Measurements from ENCODE around the gene ZNF397. TPM values are rescaled to one million over a fixed set of nuclear protein-coding genes. Genes with fewer than 3 reads are reported as not detected.

ZNF397 gene
- total RNA-seq, 1 donor from 2014 or later = 8.0 TPM

GRCh38 chr18:35252466-35252865, 11.6 kb downstream of the ZNF397 start:
- Histone ChIP-seq H3K36me3 (ENCODE audit: insufficient read depth, low read length) (peaks cover 15% of the 10 kb centered on the region), H3K4me2 (ENCODE audit: low read length) (no peak overlapping the region), H3K4me1 (ENCODE audit: insufficient read depth, low read length) (no peaks in the 10 kb centered on the region), H3K4me3 (ENCODE audit: insufficient read depth, low read depth, low read length) (no peak overlapping the region), H2AFZ (ENCODE audit: low read depth, low read length) (no peak overlapping the region), H3K27ac (ENCODE audit: low read depth, low read length) (no peak overlapping the region), H3K9me3 (ENCODE audit: insufficient read depth, low read depth, low read length) (peaks cover 42% of the 10 kb centered on the region), H3K27me3 (ENCODE audit: insufficient read depth, low read length) (no peaks in the 10 kb centered on the region), H3K79me2 (ENCODE audit: insufficient read depth, low read length) (no peaks in the 10 kb centered on the region), H3K9ac (ENCODE audit: low read length) (no peak overlapping the region), H4K20me1 (ENCODE audit: insufficient read depth, low read length) (no peaks in the 10 kb centered on the region)
- FAIRE-seq (no peak), DNase-seq (ENCODE audit: low read depth) (no peak)
- H3K36me3 Mint-ChIP-seq (ENCODE audit: low read depth, unreplicated experiment) = peaks cover 79% of the 10 kb centered on the region
- H3K9me3 Mint-ChIP-seq (ENCODE audit: unreplicated experiment) = peaks cover 51% of the 10 kb centered on the region
- H3K27me3 Mint-ChIP-seq (ENCODE audit: low read depth, unreplicated experiment) = no peaks in the 10 kb centered on the region
- H3K4me3 Mint-ChIP-seq (ENCODE audit: unreplicated experiment) = no peak overlapping the region
- H3K4me1 Mint-ChIP-seq (ENCODE audit: low read depth, unreplicated experiment) = no peaks in the 10 kb centered on the region
- TF ChIP-seq CTCF (IDR thresholded peaks at IDR 0.05; ENCODE audit: insufficient read depth, low read depth, low read length) (no peak), EZH2 (IDR thresholded peaks at IDR 0.05; ENCODE audit: insufficient read depth, low read length) (no peak)
- H3K27ac Mint-ChIP-seq (ENCODE audit: unreplicated experiment) = no peak overlapping the region

GRCh38 chr18:35253655-35254287, 12.9 kb downstream of the ZNF397 start:
- no peaks in the 10 kb centered on the region for H3K27me3 Mint-ChIP-seq (ENCODE audit: low read depth, unreplicated experiment)
- H3K9me3 ChIP-seq (ENCODE audit: insufficient read depth, low read depth, low read length) = peaks cover 36% of the 10 kb centered on the region
- H3K27ac Mint-ChIP-seq (ENCODE audit: unreplicated experiment) = no peak overlapping the region
- DNase-seq (ENCODE audit: low read depth) = no peak
- H3K27ac ChIP-seq (ENCODE audit: low read depth, low read length) = no peak overlapping the region
- H3K79me2 ChIP-seq (ENCODE audit: insufficient read depth, low read length) = no peaks in the 10 kb centered on the region
- no peak for TF ChIP-seq EZH2 (IDR thresholded peaks at IDR 0.05; ENCODE audit: insufficient read depth, low read length)
- no peak for TF ChIP-seq CTCF (IDR thresholded peaks at IDR 0.05; ENCODE audit: insufficient read depth, low read depth, low read length)
- no peak overlapping the region for H3K9ac ChIP-seq (ENCODE audit: low read length)
- no peak overlapping the region for H3K4me2 ChIP-seq (ENCODE audit: low read length)
- H3K4me1 Mint-ChIP-seq (ENCODE audit: low read depth, unreplicated experiment) = no peaks in the 10 kb centered on the region
- peaks cover 15% of the 10 kb centered on the region for H3K36me3 ChIP-seq (ENCODE audit: insufficient read depth, low read length)
- FAIRE-seq = no peak
- no peaks in the 10 kb centered on the region for H3K4me1 ChIP-seq (ENCODE audit: insufficient read depth, low read length)
- H3K9me3 Mint-ChIP-seq (ENCODE audit: unreplicated experiment) = peaks cover 54% of the 10 kb centered on the region
- H2AFZ ChIP-seq (ENCODE audit: low read depth, low read length) = no peak overlapping the region
- H4K20me1 ChIP-seq (ENCODE audit: insufficient read depth, low read length) = no peaks in the 10 kb centered on the region
- peaks cover 77% of the 10 kb centered on the region for H3K36me3 Mint-ChIP-seq (ENCODE audit: low read depth, unreplicated experiment)
- H3K4me3 ChIP-seq (ENCODE audit: insufficient read depth, low read depth, low read length) = no peak overlapping the region
- H3K4me3 Mint-ChIP-seq (ENCODE audit: unreplicated experiment) = no peak overlapping the region
- H3K27me3 ChIP-seq (ENCODE audit: insufficient read depth, low read length) = no peaks in the 10 kb centered on the region

GRCh38 chr18:35256947-35257346, 16.1 kb downstream of the ZNF397 start:
- H3K4me1 Mint-ChIP-seq (ENCODE audit: low read depth, unreplicated experiment) = no peaks in the 10 kb centered on the region
- H3K27me3 ChIP-seq (ENCODE audit: insufficient read depth, low read length) = no peaks in the 10 kb centered on the region
- TF ChIP-seq CTCF (IDR thresholded peaks at IDR 0.05; ENCODE audit: insufficient read depth, low read depth, low read length) = no peak
- TF ChIP-seq EZH2 (IDR thresholded peaks at IDR 0.05; ENCODE audit: insufficient read depth, low read length) = no peak
- no peak overlapping the region for H3K9ac ChIP-seq (ENCODE audit: low read length)
- no peaks in the 10 kb centered on the region for H3K27me3 Mint-ChIP-seq (ENCODE audit: low read depth, unreplicated experiment)
- H3K27ac Mint-ChIP-seq (ENCODE audit: unreplicated experiment) = no peak overlapping the region
- DNase-seq (ENCODE audit: low read depth) = no peak
- H3K4me3 Mint-ChIP-seq (ENCODE audit: unreplicated experiment) = no peak overlapping the region
- H3K4me1 ChIP-seq (ENCODE audit: insufficient read depth, low read length) = no peaks in the 10 kb centered on the region
- no peak overlapping the region for H3K4me2 ChIP-seq (ENCODE audit: low read length)
- peaks cover 69% of the 10 kb centered on the region for H3K36me3 Mint-ChIP-seq (ENCODE audit: low read depth, unreplicated experiment)
- H3K79me2 ChIP-seq (ENCODE audit: insufficient read depth, low read length) = no peaks in the 10 kb centered on the region
- H3K27ac ChIP-seq (ENCODE audit: low read depth, low read length) = no peak overlapping the region
- peaks cover 11% of the 10 kb centered on the region for H3K36me3 ChIP-seq (ENCODE audit: insufficient read depth, low read length)
- no peak overlapping the region for H3K4me3 ChIP-seq (ENCODE audit: insufficient read depth, low read depth, low read length)
- no peaks in the 10 kb centered on the region for H4K20me1 ChIP-seq (ENCODE audit: insufficient read depth, low read length)
- FAIRE-seq = no peak
- H2AFZ ChIP-seq (ENCODE audit: low read depth, low read length) = no peak overlapping the region
- peaks cover 53% of the 10 kb centered on the region for H3K9me3 Mint-ChIP-seq (ENCODE audit: unreplicated experiment)
- H3K9me3 ChIP-seq (ENCODE audit: insufficient read depth, low read depth, low read length) = peaks cover 29% of the 10 kb centered on the region
